ENCODE measurements around the gene TRIM32.

- TF ChIP-seq SPI1 (IDR thresholded peaks at IDR 0.05; ENCODE audit: low read depth, low read length) (no peak), POLR2AphosphoS5 (IDR thresholded peaks at IDR 0.05; ENCODE audit: low read depth, low read length) (no peak)
Observed at GRCh38 chr9:116653348-116654058, 33.6 kb upstream of the TRIM32 start.
